ENCODE measurements around the gene PRDM15. TPM values are rescaled to one million over a fixed set of nuclear protein-coding genes. Genes with fewer than 3 reads are reported as not detected.

The PRDM15 gene
- polyA plus RNA-seq, 1 donor (not counting 4 experiments of a cell fraction or from before 2014, with no cell fraction given) = 5.2 TPM

GRCh38 chr21:41888749-41889376, 9.7 kb upstream of the PRDM15 start:
- Histone ChIP-seq H3K9ac (ENCODE audit: control insufficient read depth, extremely low read depth, insufficient read depth, low read length) (no peak overlapping the region), H3K9me3 (ENCODE audit: control insufficient read depth, low read depth, low read length) (no peaks in the 10 kb centered on the region), H4K20me1 (ENCODE audit: control insufficient read depth, extremely low read depth, insufficient read depth, low read length) (no peaks in the 10 kb centered on the region), H2AFZ (ENCODE audit: control insufficient read depth, low read length) (no peak overlapping the region), H3K4me2 (ENCODE audit: control insufficient read depth, extremely low read depth, insufficient read depth, low read depth, low read length) (no peak overlapping the region), H3K9me1 (ENCODE audit: control insufficient read depth, extremely low read depth, insufficient read depth, low read length) (no peaks in the 10 kb centered on the region), H3K36me3 (ENCODE audit: control insufficient read depth in 2 of 2, extremely low read depth in 1 of 2, insufficient read depth in 2 of 2, low read length in 2 of 2) (peaks cover 10 to 16% of the 10 kb centered on the region in 2 experiments), H3K27me3 (ENCODE audit: control insufficient read depth, extremely low read depth, insufficient read depth, low read length) (no peaks in the 10 kb centered on the region), H3K4me1 (ENCODE audit: control insufficient read depth, extremely low read depth, insufficient read depth, low read length) (no peaks in the 10 kb centered on the region), H3K4me3 (ENCODE audit: control insufficient read depth in 2 of 3, extremely low read depth in 1 of 3, insufficient read depth in 2 of 3, low read depth in 1 of 3, low read length in 3 of 3) (no peak overlapping the region), H3K79me2 (ENCODE audit: control insufficient read depth, insufficient read depth, low read length) (no peaks in the 10 kb centered on the region), H3K27ac (ENCODE audit: control insufficient read depth, insufficient read depth, low read length) (no peak overlapping the region)
- TF ChIP-seq, protein P1, sequence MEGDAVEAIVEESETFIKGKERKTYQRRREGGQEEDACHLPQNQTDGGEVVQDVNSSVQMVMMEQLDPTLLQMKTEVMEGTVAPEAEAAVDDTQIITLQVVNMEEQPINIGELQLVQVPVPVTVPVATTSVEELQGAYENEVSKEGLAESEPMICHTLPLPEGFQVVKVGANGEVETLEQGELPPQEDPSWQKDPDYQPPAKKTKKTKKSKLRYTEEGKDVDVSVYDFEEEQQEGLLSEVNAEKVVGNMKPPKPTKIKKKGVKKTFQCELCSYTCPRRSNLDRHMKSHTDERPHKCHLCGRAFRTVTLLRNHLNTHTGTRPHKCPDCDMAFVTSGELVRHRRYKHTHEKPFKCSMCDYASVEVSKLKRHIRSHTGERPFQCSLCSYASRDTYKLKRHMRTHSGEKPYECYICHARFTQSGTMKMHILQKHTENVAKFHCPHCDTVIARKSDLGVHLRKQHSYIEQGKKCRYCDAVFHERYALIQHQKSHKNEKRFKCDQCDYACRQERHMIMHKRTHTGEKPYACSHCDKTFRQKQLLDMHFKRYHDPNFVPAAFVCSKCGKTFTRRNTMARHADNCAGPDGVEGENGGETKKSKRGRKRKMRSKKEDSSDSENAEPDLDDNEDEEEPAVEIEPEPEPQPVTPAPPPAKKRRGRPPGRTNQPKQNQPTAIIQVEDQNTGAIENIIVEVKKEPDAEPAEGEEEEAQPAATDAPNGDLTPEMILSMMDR (optimal IDR thresholded peaks at IDR 0.05 in 1 of 3, IDR thresholded peaks at IDR 0.05 in 1 of 3, conservative IDR thresholded peaks at IDR 0.05 in 1 of 3; ENCODE audit: extremely low read depth in 1 of 3, insufficient read depth in 2 of 3, low read length in 3 of 3) = no peak
- no peak for TF ChIP-seq EZH2 (IDR thresholded peaks at IDR 0.05; ENCODE audit: low read length)
- dilution Hi-C loops (cut with MboI; ENCODE audit: extremely low pct_ligation_motif_present, low sequenced_read_pairs) = no loop called here
- FAIRE-seq = no peak
- DNase-seq (ENCODE audit: low read depth, low spot score) = no peak

- dilution Hi-C loops (cut with MboI; ENCODE audit: extremely low pct_ligation_motif_present, low sequenced_read_pairs) = no loop called here
- H3K4me1 ChIP-seq (ENCODE audit: control insufficient read depth, extremely low read depth, insufficient read depth, low read length) = no peaks in the 10 kb centered on the region
- H3K9me1 ChIP-seq (ENCODE audit: control insufficient read depth, extremely low read depth, insufficient read depth, low read length) = no peaks in the 10 kb centered on the region
- no peaks in the 10 kb centered on the region for H3K9me3 ChIP-seq (ENCODE audit: control insufficient read depth, low read depth, low read length)
- no peak for TF ChIP-seq EZH2 (IDR thresholded peaks at IDR 0.05; ENCODE audit: low read length)
- TF ChIP-seq, protein P1 (optimal IDR thresholded peaks at IDR 0.05 in 1 of 3, IDR thresholded peaks at IDR 0.05 in 1 of 3, conservative IDR thresholded peaks at IDR 0.05 in 1 of 3; ENCODE audit: extremely low read depth in 1 of 3, insufficient read depth in 2 of 3, low read length in 3 of 3) = no peak
- DNase-seq (ENCODE audit: low read depth, low spot score) (no peak), FAIRE-seq (no peak)
- H2AFZ ChIP-seq (ENCODE audit: control insufficient read depth, low read length) = no peak overlapping the region
- H3K4me2 ChIP-seq (ENCODE audit: control insufficient read depth, extremely low read depth, insufficient read depth, low read depth, low read length) = no peak overlapping the region
- H3K27me3 ChIP-seq (ENCODE audit: control insufficient read depth, extremely low read depth, insufficient read depth, low read length) = no peaks in the 10 kb centered on the region
- H3K27ac ChIP-seq (ENCODE audit: control insufficient read depth, insufficient read depth, low read length) = no peak overlapping the region
- H3K36me3 ChIP-seq (ENCODE audit: control insufficient read depth in 2 of 2, extremely low read depth in 1 of 2, insufficient read depth in 2 of 2, low read length in 2 of 2) = peaks cover 10 to 16% of the 10 kb centered on the region in 2 experiments
- no peak overlapping the region for H3K4me3 ChIP-seq (ENCODE audit: control insufficient read depth in 2 of 3, extremely low read depth in 1 of 3, insufficient read depth in 2 of 3, low read depth in 1 of 3, low read length in 3 of 3)
- no peaks in the 10 kb centered on the region for H3K79me2 ChIP-seq (ENCODE audit: control insufficient read depth, insufficient read depth, low read length)
- no peaks in the 10 kb centered on the region for H4K20me1 ChIP-seq (ENCODE audit: control insufficient read depth, extremely low read depth, insufficient read depth, low read length)
- H3K9ac ChIP-seq (ENCODE audit: control insufficient read depth, extremely low read depth, insufficient read depth, low read length) = no peak overlapping the region
These were observed 8.5 kb upstream of the PRDM15 start for GRCh38 chr21:41887667-41888066.
